IPS-15b (cell line): ENCODE results near the gene FAM32A.

ENCODE experiments used
- H3K27me3 ChIP-seq: one replicate; pipeline ENCODE4 v1.6.1; 2013; ENCODE audit warnings: low read length; ENCODE audit not compliant: control insufficient read depth, insufficient read depth
- H3K36me3 ChIP-seq: one replicate; pipeline ENCODE4 v1.6.1; 2013; ENCODE audit warnings: low read length; ENCODE audit not compliant: control insufficient read depth, insufficient read depth
- H3K4me1 ChIP-seq: one replicate; pipeline ENCODE4 v1.6.1; 2013; ENCODE audit warnings: mild to moderate bottlenecking, low read length; ENCODE audit not compliant: control insufficient read depth, insufficient read depth
- H3K4me3 ChIP-seq: one replicate; pipeline ENCODE4 v1.5.1; 2013; ENCODE audit warnings: low read depth, low read length
- H3K9ac ChIP-seq: one replicate; pipeline ENCODE4 v1.6.1; 2013; ENCODE audit warnings: low read depth, mild to moderate bottlenecking, low read length
- H3K9me3 ChIP-seq: one replicate; pipeline ENCODE4 v1.6.1; 2013; ENCODE audit warnings: mild to moderate bottlenecking, low read length; ENCODE audit not compliant: control insufficient read depth, insufficient read depth

The FAM32A gene

DNA sequence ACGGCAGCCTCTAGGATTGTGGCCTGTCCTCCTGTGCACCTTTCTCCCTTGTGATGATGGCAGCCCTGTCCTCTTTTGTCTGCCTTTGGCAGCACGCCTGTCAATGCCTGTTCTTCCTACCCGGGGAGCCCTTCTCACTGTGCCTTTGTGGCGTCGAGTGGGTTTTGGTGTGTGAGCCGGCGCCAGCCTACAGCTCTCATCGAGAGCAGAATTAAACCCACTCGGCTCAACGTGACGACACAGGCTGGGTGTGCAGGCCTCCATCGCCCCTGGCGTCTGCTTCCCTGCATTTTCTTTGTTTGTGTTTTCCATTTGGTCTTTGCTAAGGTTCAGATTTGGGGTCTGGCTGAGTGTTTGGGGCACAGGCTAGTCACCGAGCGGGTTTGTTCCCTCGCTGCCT is 46.9 kb downstream of the FAM32A start:
- Histone ChIP-seq H3K4me1 (no peaks in the 10 kb centered on the region), H3K4me3 (no peak overlapping the region), H3K9ac (no peak overlapping the region), H3K27me3 (no peaks in the 10 kb centered on the region), H3K9me3 (no peaks in the 10 kb centered on the region), H3K36me3 (peaks cover 22% of the 10 kb centered on the region)

- no peak overlapping the region for H3K9ac ChIP-seq
- peaks cover 19% of the 10 kb centered on the region for H3K36me3 ChIP-seq
- H3K4me1 ChIP-seq = no peaks in the 10 kb centered on the region
- H3K9me3 ChIP-seq = no peaks in the 10 kb centered on the region
- no peak overlapping the region for H3K4me3 ChIP-seq
- no peaks in the 10 kb centered on the region for H3K27me3 ChIP-seq
Observed at GRCh38 chr19:16232568-16232967, 47.4 kb downstream of the FAM32A start.

- Histone ChIP-seq H3K27me3 (no peaks in the 10 kb centered on the region), H3K4me1 (no peaks in the 10 kb centered on the region), H3K36me3 (peaks cover 13% of the 10 kb centered on the region), H3K9me3 (no peaks in the 10 kb centered on the region), H3K9ac (no peak overlapping the region), H3K4me3 (no peak overlapping the region)
Observed at GRCh38 chr19:16233081-16233776, 48.0 kb downstream of the FAM32A start.

GRCh38 chr19:16233836-16234551 is 48.8 kb downstream of the FAM32A start:
- Histone ChIP-seq H3K9ac (no peak overlapping the region), H3K4me3 (no peak overlapping the region), H3K27me3 (no peaks in the 10 kb centered on the region), H3K4me1 (no peaks in the 10 kb centered on the region), H3K9me3 (no peaks in the 10 kb centered on the region), H3K36me3 (peaks cover 8% of the 10 kb centered on the region)

- no peak overlapping the region for H3K9ac ChIP-seq
- H3K9me3 ChIP-seq = no peaks in the 10 kb centered on the region
- no peaks in the 10 kb centered on the region for H3K4me1 ChIP-seq
- H3K36me3 ChIP-seq = peaks cover 5% of the 10 kb centered on the region
- H3K4me3 ChIP-seq = no peak overlapping the region
- no peaks in the 10 kb centered on the region for H3K27me3 ChIP-seq
Observed at GRCh38 chr19:16234552-16235445, 49.6 kb downstream of the FAM32A start.

DNA sequence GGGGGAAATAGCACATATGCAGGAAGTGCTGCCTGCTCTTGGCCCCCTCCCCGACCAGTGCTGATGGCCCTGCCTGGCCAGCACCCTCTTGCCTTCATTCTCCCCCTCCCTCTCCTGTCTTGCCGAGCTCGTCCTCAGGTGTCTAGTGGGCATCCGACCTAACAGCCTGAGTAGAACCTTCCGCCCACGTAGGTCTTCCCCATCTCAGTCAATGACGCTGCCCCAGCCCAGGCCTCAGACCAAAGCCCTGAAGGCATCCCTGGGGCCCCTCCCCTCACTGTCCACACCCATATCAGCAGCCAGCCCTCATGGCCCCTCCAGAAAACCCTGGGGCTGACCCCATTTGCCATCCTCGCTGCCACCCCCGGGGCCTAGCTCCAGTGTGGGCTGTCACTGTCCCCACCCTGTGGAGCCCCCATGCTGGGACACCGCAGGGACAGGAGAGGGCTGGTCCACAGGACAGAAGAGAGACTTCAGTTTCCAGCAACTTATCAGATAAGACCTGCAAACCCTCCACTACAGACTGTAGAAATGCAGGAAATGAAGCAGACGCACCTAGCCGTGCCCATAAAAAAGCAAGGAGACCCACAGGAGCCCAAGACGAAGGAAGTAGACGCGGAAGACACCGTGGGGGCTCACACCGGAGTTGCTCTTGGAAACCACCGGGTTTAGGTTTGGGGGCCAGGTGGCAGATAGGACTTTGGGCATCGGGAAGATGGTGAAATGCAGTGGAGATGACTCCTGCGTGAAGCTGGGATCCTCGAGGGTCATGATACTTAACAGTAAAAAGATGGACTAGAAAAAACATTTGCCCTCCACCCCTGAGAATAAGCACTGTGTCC is 50.8 kb downstream of the FAM32A start:
- Histone ChIP-seq H3K9me3 (no peaks in the 10 kb centered on the region), H3K36me3 (peaks cover 5% of the 10 kb centered on the region), H3K4me1 (no peaks in the 10 kb centered on the region), H3K9ac (no peak overlapping the region), H3K27me3 (no peaks in the 10 kb centered on the region), H3K4me3 (no peak overlapping the region)
